Suppressor macrophage treated with lipopolysaccharide for 1 hour (primary cell): ENCODE results near the gene IGF2BP1.
"Not testable (repeated sequence)": the region's sequence is repeated elsewhere in the genome, so short reads cannot be mapped to it uniquely, and the experiment has no call there.

ENCODE experiments used
- DNase-seq, 3 donors: peaks; one replicate each; pipeline ENCODE4 v3.0.0-alpha.2; 2020 to 2022

Gene IGF2BP1

GRCh38 chr17:49020609-49021008 lies 23.4 kb downstream of the IGF2BP1 start:
- no peak for DNase-seq

GRCh38 chr17:49021095-49021767 lies 24.0 kb downstream of the IGF2BP1 start:
- no peak for DNase-seq

- no peak for DNase-seq
Measured at GRCh38 chr17:49021768-49022103, 24.6 kb downstream of the IGF2BP1 start.

- DNase-seq, result no peak
Measured at GRCh38 chr17:49022391-49022941, 25.3 kb downstream of the IGF2BP1 start.

GRCh38 chr17:49024523-49024922 lies 27.3 kb downstream of the IGF2BP1 start:
- no peak for DNase-seq

GRCh38 chr17:49026447-49026846 lies 29.3 kb downstream of the IGF2BP1 start:
- DNase-seq, result not testable (repeated sequence)

GRCh38 chr17:49028271-49028670 lies 31.1 kb downstream of the IGF2BP1 start:
- no peak for DNase-seq

- no peak for DNase-seq
Measured at GRCh38 chr17:49029801-49030200, 32.6 kb downstream of the IGF2BP1 start.

- DNase-seq, result peak; percentile 77 to 90 (median 84)
Measured at GRCh38 chr17:49031965-49032928, 35.1 kb downstream of the IGF2BP1 start.

GRCh38 chr17:49035470-49036269 lies 38.5 kb downstream of the IGF2BP1 start:
- DNase-seq, result peak in 2 of 3 donors; percentile 19 to 35

- no peak for DNase-seq
Measured at GRCh38 chr17:49036270-49036626, 39.1 kb downstream of the IGF2BP1 start.

GRCh38 chr17:49038138-49038537 lies 41.0 kb downstream of the IGF2BP1 start:
- no peak for DNase-seq

- DNase-seq, result no peak
Measured at GRCh38 chr17:49038544-49038943, 41.4 kb downstream of the IGF2BP1 start.

- DNase-seq, result not testable (repeated sequence)
Measured at GRCh38 chr17:49039518-49039917, 42.3 kb downstream of the IGF2BP1 start.

- no peak for DNase-seq
Measured at GRCh38 chr17:49041527-49041926, 44.3 kb downstream of the IGF2BP1 start.

GRCh38 chr17:49045376-49045775 lies 48.2 kb downstream of the IGF2BP1 start:
- DNase-seq, result no peak

GRCh38 chr17:49046912-49047311 lies 49.7 kb downstream of the IGF2BP1 start:
- no peak for DNase-seq

GRCh38 chr17:49049265-49049664 lies 52.1 kb downstream of the IGF2BP1 start:
- DNase-seq, result no peak

- DNase-seq, result peak in 2 of 3 donors; percentile 3 to 15
Measured at GRCh38 chr17:49050611-49051010, 53.4 kb downstream of the IGF2BP1 start.

GRCh38 chr17:49051269-49051668 lies 54.1 kb downstream of the IGF2BP1 start:
- DNase-seq, result no peak

GRCh38 chr17:49053171-49053829 lies 56.1 kb downstream of the IGF2BP1 start:
- no peak for DNase-seq

- no peak for DNase-seq
Measured at GRCh38 chr17:49054342-49055092, 57.3 kb downstream of the IGF2BP1 start.
